ENCODE results near the gene IKZF3. TPM values are rescaled to one million over a fixed set of nuclear protein-coding genes. Genes with fewer than 3 reads are reported as not detected.

IKZF3 gene
- total and polyA plus RNA-seq, 7 donors: under 0.01 to 12.3 (median 0.36) TPM

DNA sequence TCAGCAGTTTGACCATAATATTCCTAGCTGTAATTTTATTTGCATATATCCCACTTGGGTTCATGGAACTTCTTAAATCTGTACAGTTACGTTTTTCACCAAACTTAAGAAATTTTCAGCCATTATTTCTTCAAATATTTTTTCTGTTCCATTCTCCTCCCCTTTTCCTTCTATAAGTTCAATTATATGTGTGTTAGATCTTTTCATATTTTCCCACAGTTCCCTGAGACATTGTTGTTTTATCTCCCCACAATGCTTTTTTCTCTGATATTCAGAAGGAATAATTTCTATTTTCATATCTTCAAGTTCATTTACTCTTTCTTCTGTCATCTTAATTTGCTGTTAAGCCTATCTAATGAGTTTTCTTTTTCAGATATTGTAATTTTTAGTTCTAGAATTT is 26.1 kb downstream of the IKZF3 start:
- H3K4me3 ChIP-seq: no peak overlapping the region
- peaks cover 0 to 10% (median 0%) of the 10 kb centered on the region in 3 donors for H3K27me3 ChIP-seq
- no peaks in the 10 kb centered on the region for H3K4me1 ChIP-seq
- no peaks in the 10 kb centered on the region for H3K36me3 ChIP-seq
- 78 to 86% methylated on average over 1 of the region's 1 CpG for WGBS, 2 donors
- H3K27ac ChIP-seq: no peak overlapping the region
- intact Hi-C loops (cut with DNase I): no loop called here
- DNase-seq: no peak
- TF ChIP-seq EP300 (IDR thresholded peaks at IDR 0.05) (no peak), CTCF (IDR thresholded peaks at IDR 0.05) (no peak), POLR2A (IDR thresholded peaks at IDR 0.05) (no peak), POLR2AphosphoS5 (IDR thresholded peaks at IDR 0.05) (no peak)
- peaks cover 0 to 10% (median 3%) of the 10 kb centered on the region in 4 donors for H3K9me3 ChIP-seq

DNA sequence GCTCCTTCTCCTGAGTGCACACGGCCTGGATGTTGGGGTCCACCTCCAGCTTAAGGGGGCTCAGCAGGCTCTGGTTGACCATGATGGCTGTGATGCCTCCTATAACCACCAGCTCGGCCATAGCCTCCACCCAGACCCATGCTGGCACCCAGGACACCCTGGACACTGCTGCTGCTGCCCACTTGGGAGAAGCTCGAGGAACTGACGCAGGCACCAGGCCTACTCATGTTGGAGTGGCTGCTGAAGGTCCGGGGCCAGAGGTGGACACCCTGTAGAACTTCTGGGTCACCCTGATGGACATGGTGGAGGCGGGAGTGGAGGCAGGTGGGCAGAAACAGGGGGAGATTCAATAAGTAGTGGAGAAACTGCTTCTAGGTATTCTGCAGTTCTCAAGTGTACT is 28.0 kb downstream of the IKZF3 start:
- WGBS, 2 donors: 89 to 90% methylated on average over 6 of the region's 6 CpGs
- Histone ChIP-seq H3K4me1 (no peaks in the 10 kb centered on the region), H3K9me3 (peaks cover 0 to 10% (median 3%) of the 10 kb centered on the region in 4 donors), H3K4me3 (no peak overlapping the region), H3K27ac (no peak overlapping the region), H3K36me3 (no peaks in the 10 kb centered on the region), H3K27me3 (peaks cover 0 to 6% (median 0%) of the 10 kb centered on the region in 3 donors)
- intact Hi-C loops (cut with DNase I): no loop called here
- TF ChIP-seq POLR2A (IDR thresholded peaks at IDR 0.05): no peak
- TF ChIP-seq EP300 (IDR thresholded peaks at IDR 0.05): no peak
- TF ChIP-seq CTCF (IDR thresholded peaks at IDR 0.05): no peak
- no peak for TF ChIP-seq POLR2AphosphoS5 (IDR thresholded peaks at IDR 0.05)
- no peak for DNase-seq

- Histone ChIP-seq H3K9me3 (peaks cover 0 to 10% (median 3%) of the 10 kb centered on the region in 4 donors), H3K27me3 (no peaks in the 10 kb centered on the region), H3K36me3 (no peaks in the 10 kb centered on the region), H3K4me3 (no peak overlapping the region), H3K27ac (no peak overlapping the region), H3K4me1 (no peaks in the 10 kb centered on the region)
- intact Hi-C loops (cut with DNase I): no loop called here
- 96 to 97% methylated on average over 17 of the region's 17 CpGs for WGBS, 2 donors
- TF ChIP-seq POLR2AphosphoS5 (IDR thresholded peaks at IDR 0.05) (no peak), EP300 (IDR thresholded peaks at IDR 0.05) (no peak), POLR2A (IDR thresholded peaks at IDR 0.05) (no peak), CTCF (IDR thresholded peaks at IDR 0.05) (no peak)
- no peak for DNase-seq
These were observed 28.9 kb downstream of the IKZF3 start for GRCh38 chr17:39835038-39835786.

DNA sequence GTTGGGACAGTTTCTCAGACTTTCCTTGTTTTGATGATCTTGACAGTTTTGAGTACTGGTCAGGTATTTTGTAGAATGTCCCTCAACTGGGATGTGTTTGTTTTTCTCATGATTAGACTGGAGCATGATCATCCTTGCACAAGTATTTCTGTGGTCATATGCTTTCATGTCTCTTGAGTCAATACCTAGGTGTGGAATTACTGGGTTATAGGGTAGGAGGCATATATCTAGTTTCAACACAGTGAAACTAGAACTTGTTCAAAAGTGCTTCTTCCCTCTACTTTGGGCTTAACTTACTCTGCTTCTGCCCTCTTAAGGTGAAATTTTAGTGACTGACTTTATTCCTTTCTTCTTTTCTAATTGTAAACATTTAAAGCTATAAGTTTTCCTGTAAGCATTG is 30.1 kb downstream of the IKZF3 start:
- intact Hi-C loops (cut with DNase I): no loop called here
- H3K36me3 ChIP-seq: no peaks in the 10 kb centered on the region
- no peak for TF ChIP-seq POLR2AphosphoS5 (IDR thresholded peaks at IDR 0.05)
- TF ChIP-seq EP300 (IDR thresholded peaks at IDR 0.05): no peak
- no peak for TF ChIP-seq POLR2A (IDR thresholded peaks at IDR 0.05)
- TF ChIP-seq CTCF (IDR thresholded peaks at IDR 0.05): no peak
- H3K27me3 ChIP-seq: no peaks in the 10 kb centered on the region
- no peak overlapping the region for H3K27ac ChIP-seq
- H3K4me1 ChIP-seq: no peaks in the 10 kb centered on the region
- no peak overlapping the region for H3K4me3 ChIP-seq
- peaks cover 0 to 10% (median 3%) of the 10 kb centered on the region in 4 donors for H3K9me3 ChIP-seq
- no peak for DNase-seq

DNA sequence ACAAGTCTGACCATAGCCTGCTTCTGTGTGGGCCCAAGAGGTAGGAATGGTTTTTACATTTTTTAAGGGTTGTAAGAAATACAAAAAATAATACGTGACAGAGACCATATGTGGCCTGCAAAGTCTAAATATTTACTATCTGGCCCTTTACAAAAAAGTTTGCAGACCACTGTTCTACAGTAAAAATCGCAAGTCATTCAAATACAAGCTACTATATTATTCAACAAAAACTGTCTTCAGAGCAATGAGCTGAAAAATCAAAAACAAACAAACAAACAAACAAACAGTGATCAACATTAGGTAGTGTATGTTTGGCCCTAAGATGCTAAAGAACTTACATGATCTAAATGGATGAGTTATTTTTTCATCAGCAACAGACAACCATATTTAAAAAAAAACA is 32.5 kb downstream of the IKZF3 start:
- 77 to 81% methylated on average over 2 of the region's 2 CpGs for WGBS, 2 donors
- no peaks in the 10 kb centered on the region for H3K36me3 ChIP-seq
- no peak overlapping the region for H3K4me3 ChIP-seq
- DNase-seq: no peak
- H3K27ac ChIP-seq: no peak overlapping the region
- H3K9me3 ChIP-seq: no peaks in the 10 kb centered on the region
- no peaks in the 10 kb centered on the region for H3K4me1 ChIP-seq
- no peak for TF ChIP-seq POLR2A (IDR thresholded peaks at IDR 0.05)
- TF ChIP-seq POLR2AphosphoS5 (IDR thresholded peaks at IDR 0.05): no peak
- no peak for TF ChIP-seq CTCF (IDR thresholded peaks at IDR 0.05)
- no peak for TF ChIP-seq EP300 (IDR thresholded peaks at IDR 0.05)
- H3K27me3 ChIP-seq: no peaks in the 10 kb centered on the region
- intact Hi-C loops (cut with DNase I): no loop called here
